Measurements from ENCODE around the gene CNTN5.

CNTN5 gene

GRCh38 chr11:99670067-99670676 is 649.4 kb downstream of the CNTN5 start:
- H3K36me3 ChIP-seq (ENCODE audit: control insufficient read depth, insufficient read depth, low read length) = no peaks in the 10 kb centered on the region
- no peaks in the 10 kb centered on the region for H3K4me1 ChIP-seq (ENCODE audit: control insufficient read depth, insufficient read depth, low read length)
- H3K27me3 ChIP-seq (ENCODE audit: control insufficient read depth, insufficient read depth, low read length) = no peaks in the 10 kb centered on the region
- H3K9me3 ChIP-seq (ENCODE audit: control insufficient read depth, insufficient read depth, low read length) = no peaks in the 10 kb centered on the region
- no peak overlapping the region for H3K4me3 ChIP-seq (ENCODE audit: low read depth, low read length)
- H3K9ac ChIP-seq (ENCODE audit: low read depth, low read length) = no peak overlapping the region

GRCh38 chr11:99671808-99672409 is 651.2 kb downstream of the CNTN5 start:
- Histone ChIP-seq H3K36me3 (ENCODE audit: control insufficient read depth, insufficient read depth, low read length) (no peaks in the 10 kb centered on the region), H3K4me3 (ENCODE audit: low read depth, low read length) (no peak overlapping the region), H3K9me3 (ENCODE audit: control insufficient read depth, insufficient read depth, low read length) (no peaks in the 10 kb centered on the region), H3K27me3 (ENCODE audit: control insufficient read depth, insufficient read depth, low read length) (no peaks in the 10 kb centered on the region), H3K9ac (ENCODE audit: low read depth, low read length) (no peak overlapping the region), H3K4me1 (ENCODE audit: control insufficient read depth, insufficient read depth, low read length) (no peaks in the 10 kb centered on the region)

- Histone ChIP-seq H3K27me3 (ENCODE audit: control insufficient read depth, insufficient read depth, low read length) (no peaks in the 10 kb centered on the region), H3K4me3 (ENCODE audit: low read depth, low read length) (no peak overlapping the region), H3K4me1 (ENCODE audit: control insufficient read depth, insufficient read depth, low read length) (no peaks in the 10 kb centered on the region), H3K9ac (ENCODE audit: low read depth, low read length) (no peak overlapping the region), H3K36me3 (ENCODE audit: control insufficient read depth, insufficient read depth, low read length) (no peaks in the 10 kb centered on the region), H3K9me3 (ENCODE audit: control insufficient read depth, insufficient read depth, low read length) (no peaks in the 10 kb centered on the region)
Observed at GRCh38 chr11:99676292-99676691, 655.5 kb downstream of the CNTN5 start.

- Histone ChIP-seq H3K9me3 (ENCODE audit: control insufficient read depth, insufficient read depth, low read length) (no peaks in the 10 kb centered on the region), H3K4me1 (ENCODE audit: control insufficient read depth, insufficient read depth, low read length) (no peaks in the 10 kb centered on the region), H3K36me3 (ENCODE audit: control insufficient read depth, insufficient read depth, low read length) (no peaks in the 10 kb centered on the region), H3K4me3 (ENCODE audit: low read depth, low read length) (no peak overlapping the region), H3K9ac (ENCODE audit: low read depth, low read length) (no peak overlapping the region), H3K27me3 (ENCODE audit: control insufficient read depth, insufficient read depth, low read length) (no peaks in the 10 kb centered on the region)
Observed at GRCh38 chr11:99682171-99682570, 661.4 kb downstream of the CNTN5 start.

- no peaks in the 10 kb centered on the region for H3K36me3 ChIP-seq (ENCODE audit: control insufficient read depth, insufficient read depth, low read length)
- no peaks in the 10 kb centered on the region for H3K9me3 ChIP-seq (ENCODE audit: control insufficient read depth, insufficient read depth, low read length)
- no peak overlapping the region for H3K9ac ChIP-seq (ENCODE audit: low read depth, low read length)
- H3K4me1 ChIP-seq (ENCODE audit: control insufficient read depth, insufficient read depth, low read length) = no peaks in the 10 kb centered on the region
- H3K4me3 ChIP-seq (ENCODE audit: low read depth, low read length) = no peak overlapping the region
- H3K27me3 ChIP-seq (ENCODE audit: control insufficient read depth, insufficient read depth, low read length) = no peaks in the 10 kb centered on the region
Observed at GRCh38 chr11:99682646-99683045, 661.9 kb downstream of the CNTN5 start.

- no peak overlapping the region for H3K4me3 ChIP-seq (ENCODE audit: low read depth, low read length)
- H3K36me3 ChIP-seq (ENCODE audit: control insufficient read depth, insufficient read depth, low read length) = no peaks in the 10 kb centered on the region
- H3K4me1 ChIP-seq (ENCODE audit: control insufficient read depth, insufficient read depth, low read length) = no peaks in the 10 kb centered on the region
- no peaks in the 10 kb centered on the region for H3K9me3 ChIP-seq (ENCODE audit: control insufficient read depth, insufficient read depth, low read length)
- no peaks in the 10 kb centered on the region for H3K27me3 ChIP-seq (ENCODE audit: control insufficient read depth, insufficient read depth, low read length)
- H3K9ac ChIP-seq (ENCODE audit: low read depth, low read length) = no peak overlapping the region
Observed at GRCh38 chr11:99683933-99684332, 663.2 kb downstream of the CNTN5 start.

GRCh38 chr11:99686838-99687237 is 666.1 kb downstream of the CNTN5 start:
- no peaks in the 10 kb centered on the region for H3K36me3 ChIP-seq (ENCODE audit: control insufficient read depth, insufficient read depth, low read length)
- no peaks in the 10 kb centered on the region for H3K27me3 ChIP-seq (ENCODE audit: control insufficient read depth, insufficient read depth, low read length)
- H3K4me3 ChIP-seq (ENCODE audit: low read depth, low read length) = no peak overlapping the region
- no peaks in the 10 kb centered on the region for H3K4me1 ChIP-seq (ENCODE audit: control insufficient read depth, insufficient read depth, low read length)
- H3K9me3 ChIP-seq (ENCODE audit: control insufficient read depth, insufficient read depth, low read length) = no peaks in the 10 kb centered on the region
- no peak overlapping the region for H3K9ac ChIP-seq (ENCODE audit: low read depth, low read length)

GRCh38 chr11:99687320-99687719 is 666.6 kb downstream of the CNTN5 start:
- Histone ChIP-seq H3K4me3 (ENCODE audit: low read depth, low read length) (no peak overlapping the region), H3K9me3 (ENCODE audit: control insufficient read depth, insufficient read depth, low read length) (no peaks in the 10 kb centered on the region), H3K36me3 (ENCODE audit: control insufficient read depth, insufficient read depth, low read length) (no peaks in the 10 kb centered on the region), H3K27me3 (ENCODE audit: control insufficient read depth, insufficient read depth, low read length) (no peaks in the 10 kb centered on the region), H3K4me1 (ENCODE audit: control insufficient read depth, insufficient read depth, low read length) (no peaks in the 10 kb centered on the region), H3K9ac (ENCODE audit: low read depth, low read length) (no peak overlapping the region)

- Histone ChIP-seq H3K4me3 (ENCODE audit: low read depth, low read length) (no peak overlapping the region), H3K36me3 (ENCODE audit: control insufficient read depth, insufficient read depth, low read length) (no peaks in the 10 kb centered on the region), H3K9ac (ENCODE audit: low read depth, low read length) (no peak overlapping the region), H3K9me3 (ENCODE audit: control insufficient read depth, insufficient read depth, low read length) (no peaks in the 10 kb centered on the region), H3K4me1 (ENCODE audit: control insufficient read depth, insufficient read depth, low read length) (no peaks in the 10 kb centered on the region), H3K27me3 (ENCODE audit: control insufficient read depth, insufficient read depth, low read length) (no peaks in the 10 kb centered on the region)
Observed at GRCh38 chr11:99693941-99694492, 673.3 kb downstream of the CNTN5 start.

GRCh38 chr11:99695106-99695505 is 674.4 kb downstream of the CNTN5 start:
- H3K36me3 ChIP-seq (ENCODE audit: control insufficient read depth, insufficient read depth, low read length) = no peaks in the 10 kb centered on the region

GRCh38 chr11:99706848-99707247 is 686.1 kb downstream of the CNTN5 start:
- H3K4me1 ChIP-seq (ENCODE audit: control insufficient read depth, insufficient read depth, low read length) = peaks cover 5% of the 10 kb centered on the region

More at GRCh38 chr11:99695106-99695505, 674.4 kb downstream of the CNTN5 start:
- Histone ChIP-seq H3K4me1 (ENCODE audit: control insufficient read depth, insufficient read depth, low read length) (no peaks in the 10 kb centered on the region), H3K27me3 (ENCODE audit: control insufficient read depth, insufficient read depth, low read length) (no peaks in the 10 kb centered on the region), H3K9ac (ENCODE audit: low read depth, low read length) (no peak overlapping the region), H3K4me3 (ENCODE audit: low read depth, low read length) (no peak overlapping the region), H3K9me3 (ENCODE audit: control insufficient read depth, insufficient read depth, low read length) (no peaks in the 10 kb centered on the region)

GRCh38 chr11:99708928-99709672 is 688.4 kb downstream of the CNTN5 start:
- Histone ChIP-seq H3K4me3 (ENCODE audit: low read depth, low read length) (no peak overlapping the region), H3K27me3 (ENCODE audit: control insufficient read depth, insufficient read depth, low read length) (no peaks in the 10 kb centered on the region)

More at GRCh38 chr11:99706848-99707247, 686.1 kb downstream of the CNTN5 start:
- Histone ChIP-seq H3K27me3 (ENCODE audit: control insufficient read depth, insufficient read depth, low read length) (no peaks in the 10 kb centered on the region), H3K9me3 (ENCODE audit: control insufficient read depth, insufficient read depth, low read length) (no peaks in the 10 kb centered on the region), H3K4me3 (ENCODE audit: low read depth, low read length) (no peak overlapping the region), H3K9ac (ENCODE audit: low read depth, low read length) (no peak overlapping the region), H3K36me3 (ENCODE audit: control insufficient read depth, insufficient read depth, low read length) (no peaks in the 10 kb centered on the region)

More at GRCh38 chr11:99708928-99709672, 688.4 kb downstream of the CNTN5 start:
- peaks cover 5% of the 10 kb centered on the region for H3K4me1 ChIP-seq (ENCODE audit: control insufficient read depth, insufficient read depth, low read length)
- H3K9me3 ChIP-seq (ENCODE audit: control insufficient read depth, insufficient read depth, low read length) = no peaks in the 10 kb centered on the region
- H3K36me3 ChIP-seq (ENCODE audit: control insufficient read depth, insufficient read depth, low read length) = no peaks in the 10 kb centered on the region
- H3K9ac ChIP-seq (ENCODE audit: low read depth, low read length) = no peak overlapping the region
